HCT116 (cell line): Measurements from ENCODE around the gene FOSB. TPM values are rescaled to one million over a fixed set of nuclear protein-coding genes. Genes with fewer than 3 reads are reported as not detected.

ENCODE experiments used
- ATAC-seq: fragments of 200-7000 bp; cut with Tn5 transposase; 2 replicates; pipeline ENCODE4 v1.9.1; 2020; ENCODE audit warnings: mild to moderate bottlenecking, moderate library complexity
- BruUV-seq: library from RNA; stranded (reverse); fragments of 400-500 nt; replicated peaks from 2 replicates; lab custom pipeline; 2021; lab: Mats Ljungman, UMichigan
- CTCF ChIA-PET: fragments of 300-600 bp; sonication (Branson Sonifier 250); formaldehyde crosslinking; loops from one replicate; lab custom pipeline; 2021; ENCODE audit warnings: antibody characterized with exemption; lab: Charles Lee
- POLR2A ChIA-PET: fragments of 300-600, 350-600 bp; sonication (Branson Sonifier 250); formaldehyde crosslinking; loops from one replicate; lab custom pipeline; 2021; ENCODE audit warnings: antibody characterized with exemption; lab: Charles Lee
- RAD21 ChIA-PET, 2 experiments: fragments of 300-600 bp; sonication (Branson Sonifier 250); formaldehyde crosslinking; loops; one replicate each; lab custom pipeline; 2023; ENCODE audit warnings: low total read pairs in 2 of 2; ENCODE audit not compliant: uncharacterized antibody in 2 of 2, unreplicated experiment in 2 of 2, low non-redundant PET in 1 of 2; lab: Charles Lee
- DNase-seq: peaks from one replicate; pipeline ENCODE4 v3.0.0-alpha.2; 2010; ENCODE audit warnings: low read depth, low spot score
- H2AFZ ChIP-seq: fragments of 200-600 bp; shearing (Covaris generic), sonication (generic); 2 replicates; pipeline ENCODE4 v1.6.1; 2017; ENCODE audit warnings: low read depth, mixed run types, mixed read lengths, antibody characterized with exemption, low read length; ENCODE audit not compliant: poor library complexity, severe bottlenecking
- H3K27ac ChIP-seq: 2 replicates; pipeline ENCODE4 v1.5.1; 2012; ENCODE audit warnings: low read depth, low read length
- H3K27me3 ChIP-seq: fragments of 200-600 bp; sonication (generic); 2 replicates; pipeline ENCODE4 v1.6.1; 2016; ENCODE audit warnings: mixed run types, low read length, mixed read lengths; ENCODE audit not compliant: insufficient read depth
- H3K36me3 ChIP-seq, 2 experiments: fragments of 200-500 bp in 1 of 2; fragments of 200-600 bp in 1 of 2; sonication (Bioruptor generic) in 1 of 2; sonication (generic) in 1 of 2; 2 replicates each; pipeline versions ENCODE4 v1.5.1 to v1.6.1; 2014 to 2016; ENCODE audit warnings: low read length in 2 of 2, inconsistent platforms in 1 of 2, mixed read lengths in 1 of 2, mixed run types in 1 of 2; ENCODE audit not compliant: insufficient read depth in 2 of 2, control insufficient read depth in 1 of 2
- H3K4me1 ChIP-seq, 2 experiments: fragments of 200-600 bp in 1 of 2; sonication (generic) in 1 of 2; 2 replicates each; pipeline versions ENCODE4 v1.5.1 to v1.6.1; 2012 to 2017; ENCODE audit warnings: low read length in 2 of 2, inconsistent platforms in 1 of 2, mild to moderate bottlenecking in 1 of 2, mixed read lengths in 1 of 2, mixed run types in 1 of 2, moderate library complexity in 1 of 2; ENCODE audit not compliant: insufficient read depth in 2 of 2, control insufficient read depth in 1 of 2
- H3K4me2 ChIP-seq: fragments of 200-600 bp; sonication (generic); 2 replicates; pipeline ENCODE4 v1.6.1; 2017; ENCODE audit warnings: mixed run types, low read length, mixed read lengths
- H3K4me3 ChIP-seq, 2 experiments: fragments of 200-600 bp in 1 of 2; sonication (generic) in 1 of 2; replicated peaks in 1 of 2; 2 replicates each; pipeline ENCODE4 v1.5.1; 2011 to 2016; ENCODE audit warnings: low read length in 2 of 2, control low read depth in 1 of 2, low read depth in 1 of 2, mild to moderate bottlenecking in 1 of 2, mixed read lengths in 1 of 2, mixed run types in 1 of 2
- H3K79me2 ChIP-seq: fragments of 200-600 bp; sonication (generic); 2 replicates; pipeline ENCODE4 v1.6.1; 2017; ENCODE audit warnings: mild to moderate bottlenecking, mixed run types, low read length, moderate library complexity, mixed read lengths; ENCODE audit not compliant: insufficient read depth
- H3K9ac ChIP-seq: fragments of 200-600 bp; sonication (generic); 2 replicates; pipeline ENCODE4 v1.6.1; 2016; ENCODE audit warnings: low read length, mixed read lengths
- H3K9me2 ChIP-seq: fragments of 200-600 bp; sonication (generic), shearing (Covaris generic); 2 replicates; pipeline ENCODE4 v1.6.1; 2017; ENCODE audit warnings: mixed run types, mild to moderate bottlenecking, moderate library complexity; ENCODE audit not compliant: insufficient read depth
- H3K9me3 ChIP-seq, 2 experiments: fragments of 200-500 bp in 1 of 2; fragments of 200-600 bp in 1 of 2; sonication (Bioruptor generic) in 1 of 2; sonication (generic) in 1 of 2; 2 replicates each; pipeline ENCODE4 v1.6.1; 2014 to 2017; ENCODE audit warnings: low read length in 2 of 2, mixed read lengths in 2 of 2, inconsistent platforms in 1 of 2, low read depth in 1 of 2, mild to moderate bottlenecking in 1 of 2, mixed run types in 1 of 2, moderate library complexity in 1 of 2; ENCODE audit not compliant: control insufficient read depth in 1 of 2, insufficient read depth in 1 of 2
- H4K20me1 ChIP-seq: fragments of 200-600 bp; sonication (generic), shearing (Covaris generic); 2 replicates; pipeline ENCODE4 v1.6.1; 2017; ENCODE audit warnings: mixed run types, mild to moderate bottlenecking, moderate library complexity; ENCODE audit not compliant: insufficient read depth
- CBX3 ChIP-seq: IDR thresholded peaks from 2 replicates; pipeline ENCODE4 v1.6.1; 2012; ENCODE audit warnings: low read depth
- ELF1 ChIP-seq: IDR thresholded peaks from 2 replicates; pipeline ENCODE4 v1.6.1; 2012; ENCODE audit warnings: low read depth, borderline replicate concordance
- FOSL1 ChIP-seq: IDR thresholded peaks from 2 replicates; pipeline ENCODE4 v1.6.1; 2012; ENCODE audit warnings: low read depth
- JUND ChIP-seq: IDR thresholded peaks from 2 replicates; pipeline ENCODE4 v1.6.1; 2012
- POLR2A ChIP-seq: IDR thresholded peaks from 2 replicates; pipeline ENCODE4 v1.7.0; 2011; ENCODE audit warnings: borderline replicate concordance; ENCODE audit not compliant: insufficient read depth, insufficient read length; ENCODE audit errors: extremely low read depth
- POLR2AphosphoS5 ChIP-seq: IDR thresholded peaks from 2 replicates; pipeline ENCODE4 v1.6.1; 2011; ENCODE audit warnings: mild to moderate bottlenecking, low read depth, low read length, moderate library complexity
- SP1 ChIP-seq: IDR thresholded peaks from 2 replicates; pipeline ENCODE4 v1.6.1; 2012; ENCODE audit warnings: low read depth
- SRF ChIP-seq: IDR thresholded peaks from 2 replicates; pipeline ENCODE4 v1.6.1; 2012; ENCODE audit warnings: low read depth
- YY1 ChIP-seq: IDR thresholded peaks from 2 replicates; pipeline ENCODE4 v1.6.1; 2011; ENCODE audit warnings: low read length, low read depth, moderate library complexity, mild to moderate bottlenecking; ENCODE audit not compliant: insufficient replicate concordance; ENCODE audit errors: extremely low read depth
- ZFX ChIP-seq: fragments of 450-650 bp; IDR thresholded peaks from 2 replicates; pipeline ENCODE4 v1.6.1; 2017
- intact Hi-C: fragments of 100-400 bp; cut with micrococcal nuclease; formaldehyde crosslinking; loops from 2 replicates; pipeline ENCODE4 v1.10.0; 2022
- total RNA-seq: library from RNA; stranded (reverse); gene quantifications from one replicate; pipeline ENCODE4 v1.2.1, GENCODE V29; 2021; ENCODE audit not compliant: unreplicated experiment
- TF ChIP-seq, protein P1 (sequence below): IDR thresholded peaks from 2 replicates; pipeline ENCODE4 v1.6.1; 2012; ENCODE audit warnings: low read depth
- TF ChIP-seq, protein P2 (sequence below): IDR thresholded peaks from 2 replicates; pipeline ENCODE4 v1.6.1; 2012
- TF ChIP-seq, protein P3 (sequence below), 3 experiments: fragments of 200-600 bp in 1 of 3; sonication (generic) in 1 of 3; IDR thresholded peaks in 2 of 3; conservative IDR thresholded peaks in 1 of 3; 2 replicates each; pipeline ENCODE4 v1.5.1; 2012 to 2017; ENCODE audit warnings: low read depth in 2 of 3, low read length in 2 of 3, antibody characterized with exemption in 1 of 3, borderline replicate concordance in 1 of 3, control low read depth in 1 of 3, mild to moderate bottlenecking in 1 of 3, mixed read lengths in 1 of 3, mixed run types in 1 of 3, moderate library complexity in 1 of 3; ENCODE audit not compliant: insufficient read depth in 1 of 3

Gene FOSB
- total RNA-seq, 1 experiment from 2014 or later = 12.6 TPM

DNA sequence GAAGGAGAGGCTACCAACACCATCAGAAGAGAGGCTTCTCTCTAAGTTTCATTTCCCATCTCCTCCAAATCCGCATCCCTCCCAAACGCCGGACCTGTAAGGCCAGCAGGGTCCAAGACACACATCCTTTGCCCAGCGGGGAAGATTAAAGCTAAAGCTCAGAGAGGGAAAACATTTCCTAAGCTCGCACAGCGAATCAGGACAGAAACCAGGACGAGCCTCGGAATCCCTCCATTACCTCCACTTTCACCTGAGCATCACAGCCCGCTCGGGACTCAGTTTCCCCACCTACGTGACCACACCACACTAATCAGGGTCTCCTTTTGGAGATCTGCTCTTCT lies 711 bp upstream of the FOSB start (continued):
- TF ChIP-seq, protein P1, sequence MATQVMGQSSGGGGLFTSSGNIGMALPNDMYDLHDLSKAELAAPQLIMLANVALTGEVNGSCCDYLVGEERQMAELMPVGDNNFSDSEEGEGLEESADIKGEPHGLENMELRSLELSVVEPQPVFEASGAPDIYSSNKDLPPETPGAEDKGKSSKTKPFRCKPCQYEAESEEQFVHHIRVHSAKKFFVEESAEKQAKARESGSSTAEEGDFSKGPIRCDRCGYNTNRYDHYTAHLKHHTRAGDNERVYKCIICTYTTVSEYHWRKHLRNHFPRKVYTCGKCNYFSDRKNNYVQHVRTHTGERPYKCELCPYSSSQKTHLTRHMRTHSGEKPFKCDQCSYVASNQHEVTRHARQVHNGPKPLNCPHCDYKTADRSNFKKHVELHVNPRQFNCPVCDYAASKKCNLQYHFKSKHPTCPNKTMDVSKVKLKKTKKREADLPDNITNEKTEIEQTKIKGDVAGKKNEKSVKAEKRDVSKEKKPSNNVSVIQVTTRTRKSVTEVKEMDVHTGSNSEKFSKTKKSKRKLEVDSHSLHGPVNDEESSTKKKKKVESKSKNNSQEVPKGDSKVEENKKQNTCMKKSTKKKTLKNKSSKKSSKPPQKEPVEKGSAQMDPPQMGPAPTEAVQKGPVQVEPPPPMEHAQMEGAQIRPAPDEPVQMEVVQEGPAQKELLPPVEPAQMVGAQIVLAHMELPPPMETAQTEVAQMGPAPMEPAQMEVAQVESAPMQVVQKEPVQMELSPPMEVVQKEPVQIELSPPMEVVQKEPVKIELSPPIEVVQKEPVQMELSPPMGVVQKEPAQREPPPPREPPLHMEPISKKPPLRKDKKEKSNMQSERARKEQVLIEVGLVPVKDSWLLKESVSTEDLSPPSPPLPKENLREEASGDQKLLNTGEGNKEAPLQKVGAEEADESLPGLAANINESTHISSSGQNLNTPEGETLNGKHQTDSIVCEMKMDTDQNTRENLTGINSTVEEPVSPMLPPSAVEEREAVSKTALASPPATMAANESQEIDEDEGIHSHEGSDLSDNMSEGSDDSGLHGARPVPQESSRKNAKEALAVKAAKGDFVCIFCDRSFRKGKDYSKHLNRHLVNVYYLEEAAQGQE = no peak
- no peak for TF ChIP-seq ZFX
- TF ChIP-seq, protein P2, sequence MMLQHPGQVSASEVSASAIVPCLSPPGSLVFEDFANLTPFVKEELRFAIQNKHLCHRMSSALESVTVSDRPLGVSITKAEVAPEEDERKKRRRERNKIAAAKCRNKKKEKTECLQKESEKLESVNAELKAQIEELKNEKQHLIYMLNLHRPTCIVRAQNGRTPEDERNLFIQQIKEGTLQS = no peak
- no peak for TF ChIP-seq ELF1
- no peak for TF ChIP-seq SRF
- no peak for TF ChIP-seq SP1

DNA sequence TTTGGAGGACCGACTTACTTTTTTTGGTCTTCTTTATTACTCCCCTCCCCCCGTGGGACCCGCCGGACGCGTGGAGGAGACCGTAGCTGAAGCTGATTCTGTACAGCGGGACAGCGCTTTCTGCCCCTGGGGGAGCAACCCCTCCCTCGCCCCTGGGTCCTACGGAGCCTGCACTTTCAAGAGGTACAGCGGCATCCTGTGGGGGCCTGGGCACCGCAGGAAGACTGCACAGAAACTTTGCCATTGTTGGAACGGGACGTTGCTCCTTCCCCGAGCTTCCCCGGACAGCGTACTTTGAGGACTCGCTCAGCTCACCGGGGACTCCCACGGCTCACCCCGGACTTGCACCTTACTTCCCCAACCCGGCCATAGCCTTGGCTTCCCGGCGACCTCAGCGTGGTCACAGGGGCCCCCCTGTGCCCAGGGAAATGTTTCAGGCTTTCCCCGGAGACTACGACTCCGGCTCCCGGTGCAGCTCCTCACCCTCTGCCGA lies 409 bp downstream of the FOSB start:
- no peaks in the 10 kb centered on the region for H3K9me3 ChIP-seq
- POLR2A ChIA-PET = interaction anchor here (0.8 to 5.4 kb wide), 25 partner anchors 10 to 209 kb away, joined by 3 to 72 read pairs (median 4); partner anchors contain the start of genes GIPR and PPP1R13L
- CTCF ChIA-PET = interaction anchor here (1.0 to 4.7 kb wide), 8 partner anchors 10 to 174 kb away, joined by 3 to 56 read pairs (median 4); no protein-coding TSS in a partner anchor
- intact Hi-C loops = loop anchor here (1.0 kb wide), 1 partner anchor 13 kb away; no protein-coding TSS in a partner anchor
- H2AFZ ChIP-seq = no peak overlapping the region
- peak overlapping the region; percentile 74 to 97 for H3K4me3 ChIP-seq
- H3K36me3 ChIP-seq = no peaks in the 10 kb centered on the region; a peak in 1 of 4 replicates
- RAD21 ChIA-PET = interaction anchor here (0.7 to 2.0 kb wide), 4 partner anchors 11 to 29 kb away, joined by 3 to 8 read pairs (median 4); no protein-coding TSS in a partner anchor
- peaks cover 4 to 43% of the 10 kb centered on the region in 2 experiments for H3K4me1 ChIP-seq
- DNase-seq = no peak
- no peaks in the 10 kb centered on the region; the same call in 1 of the 2 replicates for H4K20me1 ChIP-seq
- peak overlapping the region; percentile 100 for H3K4me2 ChIP-seq
- H3K9me2 ChIP-seq = no peaks in the 10 kb centered on the region
- H3K79me2 ChIP-seq = peaks cover 23% of the 10 kb centered on the region; the same call in 1 of the 2 replicates
- ATAC-seq = peak; percentile 2; the same call in 1 of the 2 replicates
- no peaks in the 10 kb centered on the region for H3K27me3 ChIP-seq
- peak overlapping the region; percentile 99 for H3K9ac ChIP-seq
- peak overlapping the region; percentile 78 for H3K27ac ChIP-seq
- BruUV-seq = TSS peak; percentile 90
- no peak for TF ChIP-seq FOSL1
- TF ChIP-seq, protein P2 = no peak
- no peak for TF ChIP-seq SP1
- TF ChIP-seq YY1 = no peak
- TF ChIP-seq POLR2A = no peak
- TF ChIP-seq, protein P1 = no peak
- no peak for TF ChIP-seq CBX3
- TF ChIP-seq, protein P3, sequence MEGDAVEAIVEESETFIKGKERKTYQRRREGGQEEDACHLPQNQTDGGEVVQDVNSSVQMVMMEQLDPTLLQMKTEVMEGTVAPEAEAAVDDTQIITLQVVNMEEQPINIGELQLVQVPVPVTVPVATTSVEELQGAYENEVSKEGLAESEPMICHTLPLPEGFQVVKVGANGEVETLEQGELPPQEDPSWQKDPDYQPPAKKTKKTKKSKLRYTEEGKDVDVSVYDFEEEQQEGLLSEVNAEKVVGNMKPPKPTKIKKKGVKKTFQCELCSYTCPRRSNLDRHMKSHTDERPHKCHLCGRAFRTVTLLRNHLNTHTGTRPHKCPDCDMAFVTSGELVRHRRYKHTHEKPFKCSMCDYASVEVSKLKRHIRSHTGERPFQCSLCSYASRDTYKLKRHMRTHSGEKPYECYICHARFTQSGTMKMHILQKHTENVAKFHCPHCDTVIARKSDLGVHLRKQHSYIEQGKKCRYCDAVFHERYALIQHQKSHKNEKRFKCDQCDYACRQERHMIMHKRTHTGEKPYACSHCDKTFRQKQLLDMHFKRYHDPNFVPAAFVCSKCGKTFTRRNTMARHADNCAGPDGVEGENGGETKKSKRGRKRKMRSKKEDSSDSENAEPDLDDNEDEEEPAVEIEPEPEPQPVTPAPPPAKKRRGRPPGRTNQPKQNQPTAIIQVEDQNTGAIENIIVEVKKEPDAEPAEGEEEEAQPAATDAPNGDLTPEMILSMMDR (IDR thresholded peaks at IDR 0.05 in 2 of 3, conservative IDR thresholded peaks at IDR 0.05 in 1 of 3; ENCODE audit: borderline replicate concordance in 1 of 3, insufficient read depth in 1 of 3, low read depth in 2 of 3, low read length in 2 of 3) = no peak
- TF ChIP-seq ELF1 = no peak
- TF ChIP-seq ZFX = no peak
- TF ChIP-seq JUND = no peak
- no peak for TF ChIP-seq POLR2AphosphoS5
